DMS153 treated with DMSO at 0.1 percent for 48 hours (cell line): Measurements from ENCODE around the gene TOX2.

Source experiments
- DNase-seq: peaks from one replicate; lab custom pipeline; 2025; ENCODE audit not compliant: unreplicated experiment; lab: John Stamatoyannopoulos, UW

Gene TOX2, protein sequence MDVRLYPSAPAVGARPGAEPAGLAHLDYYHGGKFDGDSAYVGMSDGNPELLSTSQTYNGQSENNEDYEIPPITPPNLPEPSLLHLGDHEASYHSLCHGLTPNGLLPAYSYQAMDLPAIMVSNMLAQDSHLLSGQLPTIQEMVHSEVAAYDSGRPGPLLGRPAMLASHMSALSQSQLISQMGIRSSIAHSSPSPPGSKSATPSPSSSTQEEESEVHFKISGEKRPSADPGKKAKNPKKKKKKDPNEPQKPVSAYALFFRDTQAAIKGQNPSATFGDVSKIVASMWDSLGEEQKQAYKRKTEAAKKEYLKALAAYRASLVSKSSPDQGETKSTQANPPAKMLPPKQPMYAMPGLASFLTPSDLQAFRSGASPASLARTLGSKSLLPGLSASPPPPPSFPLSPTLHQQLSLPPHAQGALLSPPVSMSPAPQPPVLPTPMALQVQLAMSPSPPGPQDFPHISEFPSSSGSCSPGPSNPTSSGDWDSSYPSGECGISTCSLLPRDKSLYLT

DNA sequence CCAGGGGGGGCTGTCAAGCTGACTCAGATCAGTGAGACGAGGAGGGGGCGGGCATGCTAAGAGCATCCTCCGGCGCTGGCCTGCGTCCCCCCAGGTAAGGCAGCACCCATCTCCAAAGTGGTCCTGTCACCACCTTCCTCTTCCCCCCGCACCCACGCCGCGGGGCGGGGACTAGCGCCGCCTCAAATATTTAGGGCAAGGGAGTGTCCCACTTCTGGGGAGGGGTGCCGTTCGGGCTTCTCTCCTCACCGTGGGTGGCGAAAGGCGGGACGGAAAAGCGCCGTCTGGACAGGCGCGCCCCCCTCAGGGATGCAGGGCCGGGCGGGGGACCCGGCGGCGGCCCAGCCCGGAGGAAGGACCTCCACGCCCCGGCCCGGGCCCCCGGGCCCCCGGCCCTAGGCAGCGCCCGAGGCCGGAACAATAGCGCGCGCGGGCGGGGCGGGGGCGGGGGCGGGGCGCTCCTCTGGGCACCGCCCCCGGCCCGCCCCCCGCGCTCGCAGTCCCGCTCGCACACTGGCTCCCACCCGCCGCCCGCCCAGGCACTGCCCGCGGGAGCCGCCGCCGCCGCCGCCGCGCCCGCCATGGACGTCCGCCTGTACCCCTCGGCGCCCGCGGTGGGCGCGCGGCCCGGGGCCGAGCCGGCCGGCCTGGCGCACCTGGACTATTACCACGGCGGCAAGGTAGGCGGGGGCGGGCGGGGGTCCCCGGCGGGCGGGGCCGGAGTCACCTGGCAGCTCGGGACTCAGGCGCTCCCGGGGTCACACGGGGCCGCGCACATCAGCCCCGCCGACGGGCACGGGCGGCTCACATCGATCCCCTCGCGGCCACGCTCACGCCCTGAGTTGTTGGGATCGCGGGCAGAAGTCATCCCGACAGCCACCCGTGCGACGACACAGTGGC is at the start of gene TOX2:
Gene TOX2 (plus strand): TSS at position 542 of the 900 bp plus-strand sequence. CDS start 40 bp downstream, at position 582.
- peak; percentile 10 for DNase-seq

DNA sequence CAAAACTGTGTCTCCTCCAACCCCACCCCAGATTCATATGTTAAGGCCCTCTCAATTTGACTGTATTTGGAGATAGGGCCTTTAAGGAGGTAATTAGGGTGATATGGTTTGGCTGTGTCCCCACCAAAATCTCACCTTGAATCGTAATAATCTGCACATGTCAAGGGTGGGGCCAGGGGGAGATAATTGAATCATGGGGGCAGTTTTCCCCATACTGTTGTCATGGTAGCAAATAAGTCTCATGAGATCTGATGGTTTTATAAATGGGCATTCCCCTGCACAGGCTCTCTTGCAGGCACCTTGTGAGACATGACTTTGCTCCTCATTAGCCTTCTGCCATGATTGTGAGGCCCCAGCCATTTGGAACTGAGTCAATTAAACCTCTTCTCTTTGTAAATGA is 46.6 kb upstream of the TOX2 start:
- no peak for DNase-seq

DNA sequence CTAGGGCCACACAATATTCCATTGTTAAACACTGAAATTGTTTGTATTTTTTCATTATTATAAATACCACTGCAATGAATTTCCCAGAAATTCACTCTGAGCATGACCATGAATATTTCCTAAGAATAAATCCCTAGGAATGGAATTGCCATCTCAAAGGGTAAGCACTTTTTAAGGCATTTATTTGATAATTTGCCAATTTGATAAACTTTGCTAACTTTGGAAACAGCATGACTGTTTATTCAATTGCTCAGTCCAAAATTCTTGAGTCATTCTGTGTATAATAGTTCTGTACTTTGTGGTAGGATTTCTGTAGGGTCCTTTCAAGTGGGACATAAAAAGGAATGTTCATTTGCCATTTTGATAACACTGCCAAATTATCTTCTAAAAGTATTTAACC is 44.2 kb upstream of the TOX2 start:
- no peak for DNase-seq

DNA sequence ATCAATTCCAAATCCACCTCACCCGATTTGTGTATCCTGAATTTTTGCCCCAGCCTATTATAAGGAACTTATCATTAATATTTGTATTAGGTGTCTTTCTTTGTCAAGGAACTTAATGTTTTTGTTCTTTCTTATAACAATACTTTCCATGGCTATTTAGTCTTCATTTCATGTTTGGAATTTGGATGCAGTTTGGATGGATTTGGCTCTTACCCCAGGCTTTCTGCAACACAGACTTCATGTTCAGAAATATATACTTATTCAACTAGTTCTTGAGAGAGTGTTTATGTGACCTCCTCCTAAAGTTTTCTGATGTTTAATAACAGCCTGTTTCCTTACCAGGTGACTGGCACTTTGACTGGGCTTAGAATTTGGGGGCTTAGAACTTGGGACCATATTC is 35.9 kb upstream of the TOX2 start:
- no peak for DNase-seq

DNA sequence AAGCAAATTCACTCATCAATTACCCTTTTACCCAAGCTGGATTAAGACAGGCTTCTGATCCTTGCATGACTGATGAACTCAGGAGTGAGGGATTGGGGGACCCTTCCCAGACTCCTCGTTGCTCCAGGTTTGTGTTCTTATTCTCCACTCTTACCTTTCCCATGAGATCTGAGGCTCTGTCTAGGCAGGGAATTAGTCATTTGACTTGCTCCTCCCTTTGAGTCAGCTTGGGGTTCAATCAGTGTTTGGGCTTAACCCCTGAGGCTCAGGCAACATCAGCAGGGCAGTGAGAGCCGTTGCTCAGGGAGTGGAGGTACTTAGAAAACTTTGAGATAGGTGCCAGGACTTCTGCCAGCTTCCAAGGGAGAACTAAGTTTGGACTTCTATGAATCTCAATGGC is 20.7 kb upstream of the TOX2 start:
- no peak for DNase-seq

DNA sequence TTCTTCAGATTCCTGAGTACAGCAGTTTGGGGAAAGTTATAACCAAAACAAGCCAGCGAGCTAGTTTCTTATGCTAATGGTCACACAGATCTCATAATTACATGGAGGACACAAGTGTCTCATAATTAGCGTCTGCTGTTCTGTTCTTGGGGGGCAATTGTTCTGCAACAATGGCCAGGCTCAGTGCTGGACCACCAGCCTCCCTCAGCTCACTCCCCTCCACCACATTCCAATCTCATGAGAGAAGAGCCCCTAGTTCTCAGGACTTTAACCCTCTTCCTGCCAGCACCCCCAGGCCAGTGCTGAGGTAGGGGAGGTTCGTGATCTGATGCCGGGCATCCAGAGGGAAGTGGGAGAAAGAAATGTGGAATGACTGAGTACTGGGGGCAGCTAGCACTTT is 20.2 kb upstream of the TOX2 start:
- no peak for DNase-seq

DNA sequence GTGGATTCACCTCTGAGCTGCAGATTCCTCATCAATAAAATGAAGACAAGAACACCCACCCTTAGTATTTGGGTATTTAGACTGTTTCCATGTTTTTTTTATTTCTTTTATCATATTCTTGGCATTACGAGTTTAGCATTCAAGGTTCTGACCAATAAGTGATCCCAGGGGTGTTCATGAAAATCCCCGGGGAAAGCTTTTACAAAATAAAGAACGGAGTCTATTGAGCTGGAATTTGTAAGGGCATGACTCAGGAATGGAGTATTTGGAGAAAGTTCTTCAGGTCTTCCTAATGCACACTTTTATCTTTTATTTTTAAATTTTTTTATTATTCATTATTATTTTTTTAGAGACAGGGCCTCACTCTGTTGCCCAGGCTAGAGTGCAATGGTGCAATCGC is 19.4 kb upstream of the TOX2 start:
- DNase-seq, result no peak

DNA sequence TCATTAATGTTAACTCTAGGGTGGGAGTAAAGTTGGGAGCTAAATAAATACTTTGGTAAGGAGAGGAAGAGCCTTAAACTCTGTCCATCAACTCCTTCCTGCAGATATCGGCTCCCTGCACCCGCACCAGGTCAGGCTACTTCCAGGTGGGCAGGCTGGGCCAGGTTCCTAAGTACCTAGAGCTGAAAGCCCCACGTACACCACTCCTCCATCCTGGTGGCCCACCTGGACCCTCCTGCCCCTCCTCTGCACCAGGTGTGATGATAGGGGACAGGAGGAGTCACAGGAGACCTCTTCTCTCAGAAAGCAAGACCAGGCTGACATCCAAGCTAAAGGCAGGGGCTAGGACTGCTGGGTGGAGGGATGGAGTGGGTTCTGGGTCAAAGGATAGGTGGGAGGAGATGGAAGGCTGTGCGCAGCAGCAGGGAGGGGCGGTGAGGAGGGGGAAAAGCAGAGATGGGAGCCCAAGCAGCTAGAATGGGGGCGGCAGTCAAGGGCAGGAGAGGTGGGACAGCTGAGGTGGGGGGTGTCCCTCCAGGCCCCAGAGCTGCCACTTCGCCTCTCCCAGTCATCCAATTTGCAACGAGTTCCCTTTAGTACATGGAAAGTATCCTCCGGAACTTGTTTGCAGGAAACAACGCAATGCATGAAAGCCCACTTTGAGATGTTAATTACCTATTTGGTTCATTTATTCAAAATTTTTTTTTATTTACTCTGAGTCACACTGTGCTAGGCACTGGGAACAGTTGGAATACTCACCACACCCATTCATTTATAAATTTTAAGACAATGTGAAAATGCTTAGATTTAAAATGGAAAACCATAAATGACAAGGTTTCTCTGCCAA is 15.2 kb upstream of the TOX2 start:
- DNase-seq, result no peak

DNA sequence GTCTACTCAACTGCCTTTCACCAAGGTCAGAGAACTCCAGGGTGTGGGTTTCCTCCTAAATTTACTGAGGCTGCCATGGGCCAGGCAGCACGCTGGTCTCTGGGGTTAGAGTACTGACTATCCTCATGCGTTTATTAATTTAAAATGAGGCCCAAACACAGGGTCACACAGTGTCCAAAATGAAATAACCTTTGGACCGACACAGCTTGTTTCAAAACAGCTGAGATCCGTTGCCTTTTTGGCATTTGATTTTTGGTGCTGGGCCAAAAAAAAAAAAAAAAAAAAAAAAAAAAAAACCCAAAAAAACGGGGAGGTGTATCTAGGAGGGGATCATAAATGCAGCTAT is 14.6 kb upstream of the TOX2 start:
- DNase-seq, result no peak

DNA sequence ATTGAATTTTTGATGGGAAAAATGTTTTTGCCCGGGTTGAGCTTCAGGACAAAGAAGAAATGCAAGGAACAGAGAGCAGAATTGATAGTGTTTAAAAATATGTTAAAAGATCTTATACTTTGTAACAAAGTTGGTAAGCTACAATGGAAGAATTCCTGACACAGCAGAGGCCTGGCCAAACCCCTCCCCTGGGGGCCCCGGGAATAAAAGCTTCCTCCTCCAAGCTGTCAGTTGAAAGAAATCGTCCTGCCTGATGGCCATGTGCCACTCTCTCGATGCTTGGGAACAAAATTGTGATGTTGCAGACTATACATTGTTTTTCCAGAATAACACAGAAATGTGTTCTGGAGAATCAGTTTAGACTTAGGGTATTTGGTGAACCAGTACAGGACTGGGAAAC is 14.2 kb upstream of the TOX2 start:
- DNase-seq, result no peak

DNA sequence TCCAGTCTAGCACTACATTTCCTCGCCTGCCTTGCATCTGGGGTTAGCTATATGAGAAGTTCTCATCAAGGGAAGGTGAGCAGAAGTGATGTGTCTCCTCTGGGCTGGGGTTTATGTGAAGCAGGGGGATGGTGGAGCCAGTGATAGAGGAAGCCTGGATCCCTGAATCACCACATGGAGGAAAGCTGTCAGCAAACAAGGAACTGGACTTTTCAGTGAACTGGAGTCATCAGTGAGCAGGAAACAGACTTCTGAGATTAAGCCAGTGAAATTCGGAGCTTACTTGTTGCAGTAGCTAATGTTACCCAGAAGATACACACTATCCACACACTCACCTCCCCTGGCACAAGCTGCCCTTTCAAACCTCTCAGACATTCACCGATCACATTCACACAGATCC is 13.4 kb upstream of the TOX2 start:
- DNase-seq, result no peak

DNA sequence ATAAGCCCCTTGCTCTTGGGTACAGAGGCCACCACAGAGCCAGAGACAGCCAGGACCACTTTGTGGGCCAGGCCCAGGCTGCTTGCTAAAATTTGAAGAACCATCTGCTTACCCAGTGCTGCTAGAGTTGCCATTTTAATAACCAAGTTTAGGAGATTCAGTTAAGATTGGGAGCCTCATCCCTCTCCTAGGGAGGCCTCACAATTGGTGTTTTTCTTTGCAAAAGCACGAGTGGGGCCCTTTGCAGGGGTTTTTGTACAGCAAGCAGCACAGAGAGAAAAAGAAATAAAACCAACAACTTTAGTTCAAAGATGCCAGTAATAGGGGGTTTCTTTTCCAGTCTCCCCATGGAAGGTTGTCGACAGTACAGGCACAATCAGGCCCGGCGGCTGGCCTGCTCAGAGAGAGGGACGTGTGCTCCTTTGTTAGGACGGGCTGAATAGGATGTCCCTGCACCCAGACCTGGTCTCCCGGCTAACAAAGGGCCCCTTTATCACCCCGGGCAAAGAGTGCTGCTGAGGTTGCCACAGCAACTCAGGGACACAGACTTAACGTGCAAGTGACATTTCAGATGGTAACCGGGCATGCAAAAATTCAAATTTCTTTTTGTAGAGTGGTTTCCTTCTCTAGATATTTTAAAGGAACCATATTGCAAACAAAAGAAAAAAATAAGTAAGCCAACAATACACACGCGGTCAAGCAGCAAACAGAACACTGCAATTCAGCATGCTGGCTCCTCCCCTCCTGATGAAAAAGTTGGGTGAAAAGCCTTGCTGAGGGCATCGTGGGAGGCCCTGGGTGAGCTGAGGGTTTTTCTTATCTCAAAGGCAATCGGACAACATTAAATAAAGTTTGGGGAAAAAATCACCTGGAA is 10.5 kb upstream of the TOX2 start:
- no peak for DNase-seq

DNA sequence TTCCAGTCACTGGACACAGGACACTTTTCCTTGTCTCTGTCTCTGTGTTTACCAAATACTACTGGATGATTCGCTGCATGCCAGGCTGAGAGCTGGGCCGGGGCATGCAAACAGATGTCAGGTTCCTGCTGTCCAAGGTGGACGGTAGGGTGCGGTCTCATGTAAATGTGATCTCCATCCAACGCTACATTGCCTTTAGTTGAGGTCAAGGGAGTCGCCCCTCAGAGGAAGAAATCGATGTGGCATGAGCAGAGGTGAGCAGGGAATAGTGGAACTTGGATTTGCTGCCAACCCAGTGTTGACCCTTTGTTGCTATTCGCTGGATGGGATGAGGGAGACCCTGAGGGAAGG is 9.8 kb upstream of the TOX2 start:
- DNase-seq, result no peak

DNA sequence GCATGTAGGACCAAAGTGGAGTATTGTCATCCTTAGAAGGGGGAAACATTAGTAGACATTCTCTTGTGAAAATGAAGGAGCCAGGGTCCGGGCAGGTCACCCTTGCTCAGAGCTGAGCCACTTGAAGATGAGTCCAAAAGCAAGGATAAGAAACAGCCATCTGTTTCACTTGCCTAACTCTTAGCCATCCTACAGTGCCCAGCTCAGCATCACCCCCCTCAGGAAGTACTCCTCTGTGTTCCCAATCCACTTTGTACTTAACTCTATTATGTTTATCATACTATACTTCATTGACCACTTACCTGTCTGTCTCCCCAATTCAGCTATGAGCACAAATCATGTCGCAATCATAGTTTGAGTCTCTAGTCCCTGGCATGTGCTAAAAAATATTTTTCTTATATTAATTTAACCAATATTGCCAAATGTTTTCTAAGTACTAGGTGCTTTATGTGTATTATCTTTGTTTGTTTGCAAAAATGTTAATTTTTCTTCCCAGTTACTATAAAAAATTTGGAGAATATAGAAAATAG is 8.1 kb upstream of the TOX2 start:
- DNase-seq, result no peak

DNA sequence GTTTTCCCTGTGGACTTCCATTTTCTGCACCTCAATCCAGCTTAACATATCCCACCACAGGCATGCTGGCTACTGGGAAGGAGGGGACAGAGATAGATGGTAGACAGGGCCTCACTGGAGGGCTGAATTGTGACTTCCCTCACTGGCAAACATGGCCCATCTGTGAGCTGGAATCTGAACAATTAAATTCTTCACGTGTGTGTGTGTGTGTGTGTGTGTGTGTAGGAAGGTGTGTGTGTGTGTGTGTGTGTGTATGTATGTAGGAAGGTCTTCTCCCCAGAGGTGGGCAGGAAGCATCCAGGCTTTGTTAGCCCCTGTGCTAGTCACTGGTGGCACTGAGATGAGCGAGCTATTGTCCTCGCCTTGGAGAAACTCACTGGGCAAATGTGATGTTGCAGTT is 5.4 kb upstream of the TOX2 start:
- no peak for DNase-seq

DNA sequence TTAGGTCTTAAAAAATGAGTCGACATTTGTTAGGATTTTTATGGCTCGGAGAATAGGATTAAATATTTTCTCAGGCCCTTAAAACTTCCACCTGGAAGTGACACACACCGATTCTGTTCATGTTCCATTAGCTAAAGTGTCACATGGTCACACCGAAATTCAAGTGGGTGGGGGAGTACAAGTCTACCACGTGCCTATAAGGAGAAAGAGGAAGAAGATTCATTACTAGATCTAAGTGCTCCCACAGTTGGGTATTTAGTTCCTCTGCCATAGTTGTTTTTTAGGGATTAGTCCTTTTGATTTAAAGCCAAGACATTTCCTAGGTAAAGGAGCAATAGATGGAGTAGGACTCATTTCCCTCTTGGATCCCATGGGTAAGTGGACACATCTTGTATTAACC is 4.9 kb upstream of the TOX2 start:
- no peak for DNase-seq

DNA sequence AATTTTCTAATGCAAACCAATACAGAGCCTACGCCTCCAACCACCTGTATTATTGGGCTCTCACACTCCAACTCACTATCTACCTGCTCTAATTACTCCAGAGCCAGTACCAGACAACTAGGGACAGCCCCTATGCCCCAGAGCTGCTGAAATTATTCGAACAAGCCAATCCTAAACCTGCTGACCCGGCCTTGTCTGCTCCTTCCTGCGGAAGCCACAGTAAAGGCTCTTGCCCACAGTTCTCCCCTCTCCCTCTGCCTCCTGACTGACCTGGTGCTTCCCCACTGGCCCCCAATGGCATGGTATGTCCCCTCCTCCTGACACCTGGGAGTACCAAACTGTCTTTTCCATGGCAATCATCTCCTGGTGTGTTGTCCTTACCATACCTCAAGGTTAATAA is 4.1 kb upstream of the TOX2 start:
- no peak for DNase-seq

DNA sequence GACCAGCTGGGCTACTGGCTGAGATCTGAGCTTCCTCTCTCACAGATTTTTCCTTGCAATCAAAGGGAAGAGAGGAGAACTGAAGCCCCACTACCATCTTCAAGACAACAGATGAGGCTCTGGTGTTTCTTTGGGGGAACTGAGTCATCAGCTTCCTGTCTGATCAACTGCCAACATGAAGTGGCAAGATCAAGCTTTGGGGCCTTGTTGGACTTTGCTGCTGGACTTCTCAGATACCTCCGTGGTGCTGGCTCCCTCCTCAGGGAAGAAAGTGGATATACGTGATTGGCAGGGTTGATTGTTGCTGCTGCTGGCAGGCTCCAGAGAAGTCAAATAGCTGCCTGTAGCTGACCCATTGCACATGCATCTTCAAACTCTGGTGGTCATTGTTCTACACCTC is 3.6 kb upstream of the TOX2 start:
- no peak for DNase-seq

DNA sequence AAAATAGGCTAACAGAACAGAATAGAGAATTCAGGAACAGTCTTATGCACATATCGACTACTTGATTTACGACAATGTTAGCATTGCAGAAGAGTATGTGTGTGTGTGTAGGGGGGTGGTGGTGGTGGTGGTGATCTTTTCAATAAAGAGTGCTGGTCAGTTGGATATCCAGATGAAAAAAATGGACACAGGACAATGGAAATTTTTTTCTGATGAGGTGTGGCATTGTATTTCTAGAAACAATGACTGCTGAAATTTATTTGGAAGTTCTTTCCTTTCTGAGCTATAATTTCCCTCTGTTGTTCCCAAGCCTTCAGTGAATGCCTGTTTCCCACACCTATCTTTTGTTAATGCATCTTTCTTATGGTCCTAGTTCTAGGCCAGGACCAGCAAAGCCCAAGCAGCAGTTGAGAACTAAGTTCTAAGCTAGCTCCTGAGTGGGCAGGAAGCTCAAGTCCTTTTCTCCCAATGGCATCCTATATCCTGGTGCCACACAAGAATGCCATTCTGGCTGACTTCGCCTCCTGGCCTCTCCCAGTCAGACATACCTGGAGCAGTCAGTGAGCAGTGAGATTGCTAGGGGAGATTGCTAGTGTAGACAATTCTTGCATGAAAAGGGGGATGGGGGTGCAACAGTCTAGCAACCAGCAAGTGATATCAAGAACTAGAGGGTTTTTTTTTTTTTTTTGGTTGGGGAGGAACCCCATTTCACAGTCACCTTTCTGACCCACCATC is 1.2 kb upstream of the TOX2 start:
- DNase-seq, result no peak
